ENCODE data around the gene GPC3. TPM values are rescaled to one million over a fixed set of nuclear protein-coding genes. Genes with fewer than 3 reads are reported as not detected.
A peak's percentile ranks its signal among the peaks of the same experiment; 100 is the strongest.

Gene GPC3
- polyA plus RNA-seq, 1 of the 3 experiments (the other 2 are of a cell fraction), result 1.4 TPM

GRCh38 chrX:133792198-133792953 lies 193.0 kb downstream of the GPC3 start (continued):
- TF ChIP-seq JUND (IDR thresholded peaks at IDR 0.05), result no peak
- no peak for TF ChIP-seq GATA2 (CRISPR knock-in tag; IDR thresholded peaks at IDR 0.05)
- no peak for TF ChIP-seq PBX3 (IDR thresholded peaks at IDR 0.05)
- TF ChIP-seq USF1 (IDR thresholded peaks at IDR 0.05; ENCODE audit: borderline replicate concordance, low read depth), result no peak
- TF ChIP-seq MAX (IDR thresholded peaks at IDR 0.05; ENCODE audit: low read depth), result no peak
- TF ChIP-seq GABPA (IDR thresholded peaks at IDR 0.05; ENCODE audit: low read depth), result no peak
- TF ChIP-seq POLR2AphosphoS5 (IDR thresholded peaks at IDR 0.05; ENCODE audit: low read depth, low read length), result no peak
- 0 out of 2 replicates have a peak, but pooled peaks have one; percentile 37 for TF ChIP-seq MXI1 (IDR thresholded peaks at IDR 0.05; ENCODE audit: low read depth, low read length)
- no peak for TF ChIP-seq NRF1 (IDR thresholded peaks at IDR 0.05; ENCODE audit: low read depth, low read length)
- TF ChIP-seq RXRA (IDR thresholded peaks at IDR 0.05; ENCODE audit: borderline replicate concordance, low read depth), result no peak
- TF ChIP-seq REST (IDR thresholded peaks at IDR 0.05; ENCODE audit: low read depth, low read length), result no peak
- TF ChIP-seq EZH2phosphoT487 (IDR thresholded peaks at IDR 0.05; ENCODE audit: borderline replicate concordance, low read depth), result no peak
- TF ChIP-seq IRF3 (IDR thresholded peaks at IDR 0.05; ENCODE audit: low read depth, low read length), result no peak
- TF ChIP-seq FOXM1 (IDR thresholded peaks at IDR 0.05; ENCODE audit: low read depth), result no peak

Measured in SK-N-SH (cell line).